NT2/D1 (cell line): Measurements from ENCODE around the gene C20orf141.

Source experiments
- SUZ12 ChIP-seq: IDR thresholded peaks from 2 replicates; pipeline ENCODE4 v1.6.1; 2011; ENCODE audit not compliant: insufficient read length, insufficient read depth; ENCODE audit errors: extremely low read depth
- YY1 ChIP-seq: IDR thresholded peaks from 2 replicates; pipeline ENCODE4 v1.6.1; 2011; ENCODE audit not compliant: insufficient read length, insufficient read depth
- ZNF274 ChIP-seq: IDR thresholded peaks from 2 replicates; pipeline ENCODE4 v1.6.1; 2011; ENCODE audit warnings: mild to moderate bottlenecking, low read depth, low read length

DNA sequence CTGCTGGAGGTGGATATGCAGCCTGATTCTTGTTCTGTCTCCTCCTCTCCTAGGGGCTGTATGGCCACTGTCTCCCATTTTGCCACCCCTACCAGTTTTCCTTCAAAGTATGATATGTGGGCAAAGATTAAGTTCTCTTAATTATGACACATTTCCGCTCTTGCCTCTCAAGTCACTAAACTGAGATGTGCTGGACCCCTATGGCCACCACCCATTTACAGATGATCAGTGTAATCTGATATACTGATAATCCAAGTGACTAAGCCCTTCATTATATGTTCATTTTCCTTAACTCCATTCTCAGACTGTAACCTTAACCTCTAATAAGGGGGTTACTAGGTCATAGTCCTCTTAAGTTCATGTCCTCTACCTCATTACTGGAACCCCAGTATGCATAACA lies 711 bp upstream of the C20orf141 start:
- TF ChIP-seq ZNF274 (no peak), YY1 (no peak), SUZ12 (no peak)
